H1 (cell line): Measurements from ENCODE around the gene TRAPPC11. TPM values are rescaled to one million over a fixed set of nuclear protein-coding genes. Genes with fewer than 3 reads are reported as not detected.

Source experiments
- CTCF ChIA-PET: fragments of 300-600 bp; sonication (Branson Sonifier 250); formaldehyde crosslinking; loops from one replicate; lab custom pipeline; 2021; ENCODE audit not compliant: partially characterized antibody; lab: Charles Lee
- POLR2A ChIA-PET: fragments of 300-600 bp; sonication (Branson Sonifier 250); formaldehyde crosslinking; loops from one replicate; lab custom pipeline; 2021; ENCODE audit warnings: inconsistent platforms; ENCODE audit not compliant: partially characterized antibody; lab: Charles Lee
- DNase-seq, 2 experiments: peaks; one replicate each; pipeline versions ENCODE4 v3.0.0 to v3.0.0-alpha.2; 2010 to 2022; ENCODE audit warnings: low spot score in 2 of 2, low read depth in 1 of 2, mixed read lengths in 1 of 2
- FAIRE-seq: peaks from 2 replicates; lab custom pipeline; 2011; peaks lifted over from hg19 to GRCh38; lab: Jason Lieb, UNC
- H2AFZ ChIP-seq: 2 replicates; pipeline ENCODE4 v1.8.1; 2012; ENCODE audit warnings: low read length, inconsistent platforms
- H2AK5ac ChIP-seq: 2 replicates; pipeline ENCODE4 v1.6.1; 2013; ENCODE audit warnings: low read depth, low read length
- H2BK120ac ChIP-seq: replicated peaks from 2 replicates; pipeline ENCODE3; 2013; ENCODE audit warnings: low read depth, low read length, inconsistent platforms
- H2BK12ac ChIP-seq: 2 replicates; pipeline ENCODE4 v1.6.1; 2013; ENCODE audit warnings: low read depth, low read length
- H2BK15ac ChIP-seq: 2 replicates; pipeline ENCODE4 v1.6.1; 2013; ENCODE audit warnings: low read length
- H2BK20ac ChIP-seq: 2 replicates; pipeline ENCODE4 v1.6.1; 2013; ENCODE audit warnings: low read length
- H2BK5ac ChIP-seq: 2 replicates; pipeline ENCODE4 v1.6.1; 2013; ENCODE audit warnings: low read depth, low read length
- H3K14ac ChIP-seq: 2 replicates; pipeline ENCODE4 v1.6.1; 2013; ENCODE audit warnings: inconsistent platforms; ENCODE audit not compliant: insufficient read length
- H3K18ac ChIP-seq: 2 replicates; pipeline ENCODE4 v1.6.1; 2013; ENCODE audit warnings: low read length; ENCODE audit errors: extremely low read depth
- H3K23ac ChIP-seq: 2 replicates; pipeline ENCODE4 v1.6.1; 2013; ENCODE audit warnings: inconsistent platforms; ENCODE audit not compliant: insufficient read length
- H3K23me2 ChIP-seq: 2 replicates; pipeline ENCODE4 v1.6.1; 2013; ENCODE audit warnings: low read depth, low read length
- H3K27ac ChIP-seq: 2 replicates; pipeline ENCODE4 v1.6.1; 2011; ENCODE audit warnings: low read depth, low read length, inconsistent platforms
- H3K27me3 ChIP-seq, 4 experiments: replicated peaks in 1 of 4; 1 replicate in 1 of 4; 2 replicates in 3 of 4; pipeline versions ENCODE4 v1.6.1 to v1.8.1; 2011 to 2013; ENCODE audit warnings: low read length in 3 of 4, mild to moderate bottlenecking in 3 of 4, inconsistent platforms in 2 of 4, mixed read lengths in 2 of 4, moderate library complexity in 1 of 4; ENCODE audit not compliant: control insufficient read depth in 3 of 4, insufficient read depth in 3 of 4; ENCODE audit errors: extremely low read depth in 1 of 4
- H3K36me3 ChIP-seq, 4 experiments: 2 replicates each; pipeline versions ENCODE4 v1.6.1 to v1.8.1; 2011 to 2013; ENCODE audit warnings: mild to moderate bottlenecking in 4 of 4, low read length in 3 of 4, moderate library complexity in 2 of 4, control low read depth in 1 of 4, inconsistent platforms in 1 of 4; ENCODE audit not compliant: insufficient read depth in 4 of 4, control insufficient read depth in 2 of 4
- H3K4ac ChIP-seq: replicated peaks from 2 replicates; pipeline ENCODE3; 2013; ENCODE audit warnings: low read length, low read depth, mixed read lengths, inconsistent platforms; ENCODE audit not compliant: insufficient read length
- H3K4me1 ChIP-seq, 4 experiments: replicated peaks in 1 of 4; 1 replicate in 1 of 4; 2 replicates in 3 of 4; pipeline versions ENCODE4 v1.6.1 to v1.8.1; 2011 to 2013; ENCODE audit warnings: low read length in 3 of 4, inconsistent platforms in 2 of 4, mixed read lengths in 1 of 4; ENCODE audit not compliant: insufficient read depth in 4 of 4, control insufficient read depth in 3 of 4
- H3K4me2 ChIP-seq, 2 experiments: 2 replicates each; pipeline versions ENCODE4 v1.6.1 to v1.8.1; 2011 to 2013; ENCODE audit warnings: low read depth in 2 of 2, low read length in 2 of 2, control low read depth in 1 of 2, inconsistent platforms in 1 of 2, mild to moderate bottlenecking in 1 of 2; ENCODE audit not compliant: insufficient read depth in 1 of 2
- H3K4me3 ChIP-seq, 4 experiments: fragments of 200-600, 300-600 bp in 1 of 4; sonication (generic), shearing (Covaris generic), sonication (Bioruptor Twin) in 1 of 4; 2 replicates each; pipeline versions ENCODE4 v1.5.1 to v1.8.1; 2011 to 2016; ENCODE audit warnings: low read length in 4 of 4, low read depth in 3 of 4, control low read depth in 2 of 4, inconsistent platforms in 2 of 4, mild to moderate bottlenecking in 2 of 4, mixed read lengths in 1 of 4, moderate library complexity in 1 of 4; ENCODE audit not compliant: insufficient read depth in 2 of 4; ENCODE audit errors: extremely low read depth in 1 of 4
- H3K56ac ChIP-seq: replicated peaks from 2 replicates; pipeline ENCODE3; 2013; ENCODE audit warnings: low read depth, mild to moderate bottlenecking, mixed read lengths, low read length, inconsistent platforms; ENCODE audit not compliant: insufficient read length
- H3K79me1 ChIP-seq: 2 replicates; pipeline ENCODE4 v1.6.1; 2013; ENCODE audit warnings: low read depth, low read length, control low read depth
- H3K79me2 ChIP-seq, 2 experiments: 2 replicates each; pipeline versions ENCODE4 v1.6.1 to v1.8.1; 2012 to 2013; ENCODE audit warnings: low read length in 2 of 2, mild to moderate bottlenecking in 2 of 2, inconsistent platforms in 1 of 2; ENCODE audit not compliant: insufficient read depth in 2 of 2, control insufficient read depth in 1 of 2
- H3K9ac ChIP-seq, 4 experiments: replicated peaks in 1 of 4; 1 replicate in 1 of 4; 2 replicates in 3 of 4; pipeline versions ENCODE4 v1.6.1 to v1.8.1; 2011 to 2013; ENCODE audit warnings: low read depth in 3 of 4, low read length in 3 of 4, control low read depth in 2 of 4, mild to moderate bottlenecking in 2 of 4, moderate library complexity in 2 of 4, inconsistent platforms in 1 of 4; ENCODE audit errors: extremely low read depth in 1 of 4
- H3K9me3 ChIP-seq, 2 experiments: 2 replicates each; pipeline versions ENCODE4 v1.6.1 to v1.8.1; 2012 to 2013; ENCODE audit warnings: mild to moderate bottlenecking in 2 of 2, moderate library complexity in 2 of 2, control low read depth in 1 of 2, inconsistent platforms in 1 of 2, low read depth in 1 of 2, low read length in 1 of 2, mixed read lengths in 1 of 2; ENCODE audit not compliant: insufficient read depth in 2 of 2
- H4K20me1 ChIP-seq, 2 experiments: replicated peaks in 1 of 2; 2 replicates each; pipeline versions ENCODE3 to v1.8.1; 2011 to 2013; ENCODE audit warnings: inconsistent platforms in 2 of 2, low read length in 2 of 2, mild to moderate bottlenecking in 1 of 2; ENCODE audit not compliant: insufficient read depth in 2 of 2, control insufficient read depth in 1 of 2
- H4K5ac ChIP-seq: 2 replicates; pipeline ENCODE4 v1.6.1; 2013; ENCODE audit warnings: low read length, low read depth, mixed read lengths, inconsistent platforms; ENCODE audit not compliant: insufficient read length
- H4K8ac ChIP-seq: 2 replicates; pipeline ENCODE4 v1.8.0; 2013; ENCODE audit warnings: mild to moderate bottlenecking, moderate library complexity, low read length, inconsistent platforms; ENCODE audit not compliant: insufficient read depth; ENCODE audit errors: extremely low read depth
- H4K91ac ChIP-seq: replicated peaks from 2 replicates; pipeline ENCODE3; 2013; ENCODE audit warnings: low read length, mixed read lengths, inconsistent platforms; ENCODE audit not compliant: insufficient read length
- CEBPB ChIP-seq: IDR thresholded peaks from 2 replicates; pipeline ENCODE4 v1.6.1; 2012; ENCODE audit warnings: low read depth, low read length
- TAF7 ChIP-seq: optimal IDR thresholded peaks from 2 replicates; pipeline ENCODE3; 2011; ENCODE audit warnings: low read depth, mild to moderate bottlenecking, inconsistent platforms, low read length, moderate library complexity, borderline replicate concordance
- WGBS, 2 experiments: shearing (Covaris generic) in 1 of 2; methylation state at CpG; one replicate each; pipeline versions ENCODE4 v1.1.6 to v1.1.7; 2013 to 2015; ENCODE audit warnings: low lambda C conversion rate in 2 of 2, mixed read lengths in 2 of 2, inconsistent platforms in 1 of 2, low coverage in 1 of 2, missing lambda C conversion rate in 1 of 2; ENCODE audit not compliant: insufficient replicate concordance in 2 of 2, insufficient coverage in 1 of 2, insufficient read length in 1 of 2; ENCODE audit errors: extremely low coverage in 1 of 2, missing lambda C conversion rate in 1 of 2; 5-methylcytosine and 5-hydroxymethylcytosine counted together
- polyA plus RNA-seq, 7 experiments: library from polyadenylated mRNA; depleted of rRNA in 3 of 7; stranded (reverse) in 5 of 7; unstranded in 2 of 7; fragments of >200 nt in 5 of 7; fragments of 200-250 nt in 2 of 7; gene quantifications; 1 replicate in 5 of 7; 2 replicates in 1 of 7; 4 replicates in 1 of 7; pipeline versions ENCODE4 v1.2.1 to v1.2.3, GENCODE V29; 2011 to 2013; ENCODE audit warnings: missing spikeins in 2 of 7, mixed read lengths in 2 of 7
- total RNA-seq: library from RNA; stranded (reverse); fragmentation: NEBNext Ultra II Directional; extraction: Animal tissue kit (Norgen Biotek cat#: 25700); gene quantifications from 2 replicates; pipeline ENCODE4 v1.2.1, GENCODE V29; 2021

The TRAPPC11 gene
- total and polyA plus RNA-seq, 2 of the 8 experiments (the other 6 are each of a cell fraction or from before 2014, with no cell fraction given): 19.2 to 25.9 TPM

GRCh38 chr4:183674153-183674552 is 15.1 kb downstream of the TRAPPC11 start:
- Histone ChIP-seq H2AFZ (no peak overlapping the region), H3K18ac (no peak overlapping the region), H2AK5ac (no peak overlapping the region), H2BK20ac (no peak overlapping the region), H3K27me3 (no peaks in the 10 kb centered on the region), H3K4me1 (no peaks in the 10 kb centered on the region), H2BK12ac (no peak overlapping the region), H2BK15ac (no peak overlapping the region), H3K9ac (no peak overlapping the region), H4K8ac (no peak overlapping the region), H3K4ac (no peak overlapping the region), H3K79me2 (no peaks in the 10 kb centered on the region), H4K20me1 (no peaks in the 10 kb centered on the region), H4K91ac (no peak overlapping the region), H3K36me3 (peaks cover 0 to 29% (median 9%) of the 10 kb centered on the region in 4 experiments; a peak in 7 of 8 replicates), H2BK120ac (no peak overlapping the region), H3K56ac (no peak overlapping the region), H3K9me3 (no peaks in the 10 kb centered on the region), H3K27ac (no peak overlapping the region), H3K79me1 (no peaks in the 10 kb centered on the region), H3K4me2 (no peak overlapping the region), H3K14ac (no peak overlapping the region), H2BK5ac (no peak overlapping the region), H3K23me2 (no peaks in the 10 kb centered on the region), H4K5ac (no peak overlapping the region), H3K4me3 (no peak overlapping the region), H3K23ac (no peak overlapping the region)
- ChIA-PET POLR2A (interaction anchor here (0.6 kb wide), 1 partner anchor 1772 kb away, joined by 3 read pairs; no protein-coding TSS in a partner anchor), CTCF (interaction anchor here (0.7 kb wide), 2 partner anchors 20 to 231 kb away, joined by 3 read pairs; no protein-coding TSS in a partner anchor)
- no peak for FAIRE-seq
- peak; percentile 45; the same call in 1 of the 2 replicates for TF ChIP-seq CEBPB
- no peak for TF ChIP-seq TAF7
- DNase-seq: no peak
- WGBS, 2 experiments: 92% methylated on average over 2 of the region's 3 CpGs; no CpG with 5 or more reads in 1 of the 2 experiments
